WERI-Rb-1 (cell line): ENCODE results near the gene BAHD1.

Experiments
- DNase-seq: peaks from one replicate; pipeline ENCODE4 v3.0.0-alpha.2; 2020
- H3K27ac ChIP-seq: fragments of 250-450 bp; sonication (Bioruptor Pico); 2 replicates; pipeline ENCODE4 v1.5.1; 2020; ENCODE audit warnings: mild to moderate bottlenecking, moderate library complexity
- H3K27me3 ChIP-seq: fragments of 250-450 bp; sonication (Bioruptor Pico); 2 replicates; pipeline ENCODE4 v1.5.1; 2021; ENCODE audit warnings: mild to moderate bottlenecking, low read depth, moderate library complexity; ENCODE audit not compliant: insufficient read depth, severe bottlenecking
- H3K36me3 ChIP-seq: fragments of 250-450 bp; sonication (Bioruptor Pico); 2 replicates; pipeline ENCODE4 v1.5.1; 2020; ENCODE audit warnings: mild to moderate bottlenecking, moderate library complexity
- H3K4me3 ChIP-seq: 2 replicates; pipeline ENCODE4 v1.5.1; 2011; ENCODE audit warnings: low read depth, mild to moderate bottlenecking, control low read depth, low read length
- H3K9me3 ChIP-seq: fragments of 250-450 bp; sonication (Bioruptor Pico); 2 replicates; pipeline ENCODE4 v1.5.1; 2021; ENCODE audit warnings: mild to moderate bottlenecking, moderate library complexity; ENCODE audit not compliant: severe bottlenecking
- TF ChIP-seq, protein P1 (sequence below): IDR thresholded peaks from 2 replicates; pipeline ENCODE4 v1.5.1; 2011; ENCODE audit warnings: low read depth, mild to moderate bottlenecking, control low read depth, inconsistent platforms, low read length

Gene BAHD1

DNA sequence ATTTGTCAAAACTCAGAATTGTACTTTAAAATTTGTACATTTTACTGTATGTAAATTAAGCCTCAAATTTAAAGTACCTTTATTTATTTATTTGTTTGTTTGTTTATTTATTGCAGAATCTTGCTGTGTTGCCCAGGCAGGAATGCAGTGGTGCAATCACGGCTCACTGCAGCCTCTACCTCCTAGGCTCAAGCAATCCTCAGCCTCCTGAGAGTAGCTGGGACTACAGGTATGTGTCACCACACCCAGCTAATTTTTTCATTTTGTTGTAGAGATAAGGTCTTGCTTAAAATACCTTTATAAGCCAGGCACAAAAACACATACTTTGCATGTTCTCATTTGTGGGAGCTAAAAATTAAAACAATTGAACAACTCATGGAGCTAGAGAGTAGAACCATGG is 67.5 kb downstream of the BAHD1 start:
- DNase-seq, result no peak
- H3K4me3 ChIP-seq, result no peak overlapping the region
- TF ChIP-seq, protein P1, sequence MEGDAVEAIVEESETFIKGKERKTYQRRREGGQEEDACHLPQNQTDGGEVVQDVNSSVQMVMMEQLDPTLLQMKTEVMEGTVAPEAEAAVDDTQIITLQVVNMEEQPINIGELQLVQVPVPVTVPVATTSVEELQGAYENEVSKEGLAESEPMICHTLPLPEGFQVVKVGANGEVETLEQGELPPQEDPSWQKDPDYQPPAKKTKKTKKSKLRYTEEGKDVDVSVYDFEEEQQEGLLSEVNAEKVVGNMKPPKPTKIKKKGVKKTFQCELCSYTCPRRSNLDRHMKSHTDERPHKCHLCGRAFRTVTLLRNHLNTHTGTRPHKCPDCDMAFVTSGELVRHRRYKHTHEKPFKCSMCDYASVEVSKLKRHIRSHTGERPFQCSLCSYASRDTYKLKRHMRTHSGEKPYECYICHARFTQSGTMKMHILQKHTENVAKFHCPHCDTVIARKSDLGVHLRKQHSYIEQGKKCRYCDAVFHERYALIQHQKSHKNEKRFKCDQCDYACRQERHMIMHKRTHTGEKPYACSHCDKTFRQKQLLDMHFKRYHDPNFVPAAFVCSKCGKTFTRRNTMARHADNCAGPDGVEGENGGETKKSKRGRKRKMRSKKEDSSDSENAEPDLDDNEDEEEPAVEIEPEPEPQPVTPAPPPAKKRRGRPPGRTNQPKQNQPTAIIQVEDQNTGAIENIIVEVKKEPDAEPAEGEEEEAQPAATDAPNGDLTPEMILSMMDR, result no peak
- no peaks in the 10 kb centered on the region for H3K27me3 ChIP-seq
- H3K9me3 ChIP-seq, result no peaks in the 10 kb centered on the region
- no peak overlapping the region for H3K27ac ChIP-seq
- H3K36me3 ChIP-seq, result no peaks in the 10 kb centered on the region

DNA sequence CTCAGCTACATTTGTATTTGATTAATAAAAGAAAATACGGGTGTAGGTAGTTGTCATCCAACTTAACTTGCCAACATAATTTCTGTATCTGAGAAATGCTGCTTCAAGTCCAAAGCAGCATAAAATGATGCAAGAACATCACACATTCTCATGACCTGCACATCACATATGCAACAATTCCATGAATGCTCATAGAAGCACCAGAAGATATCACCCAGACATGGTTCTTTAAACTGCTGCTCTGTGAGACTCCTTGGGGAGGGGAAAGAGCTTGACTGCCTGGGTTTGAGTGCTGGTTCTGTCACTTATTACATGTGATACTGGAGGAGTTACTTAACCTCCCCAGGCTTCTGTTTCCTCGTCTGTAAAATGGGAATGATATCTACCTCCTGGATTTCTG is 69.4 kb downstream of the BAHD1 start:
- H3K4me3 ChIP-seq, result no peak overlapping the region

DNA sequence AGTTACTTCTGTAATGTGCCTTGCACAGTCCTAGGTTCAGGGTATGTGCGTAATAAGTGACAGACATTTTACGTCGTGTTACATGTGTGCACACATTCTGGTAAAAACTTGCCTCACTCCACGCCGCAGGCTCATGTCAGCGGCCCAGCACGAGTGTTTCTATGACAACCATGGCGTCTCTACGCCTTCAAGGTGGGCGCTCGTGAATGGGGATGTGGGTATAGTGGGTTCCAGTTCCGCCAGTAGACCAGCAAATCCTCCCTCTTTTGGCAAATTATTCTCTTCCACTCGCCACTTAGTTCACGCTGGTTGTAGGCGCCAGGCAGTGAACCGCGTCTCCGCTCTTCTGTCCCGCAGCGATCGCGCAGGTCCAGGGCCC is 70.3 kb downstream of the BAHD1 start:
- TF ChIP-seq, protein P1, result no peak
- no peak overlapping the region for H3K4me3 ChIP-seq
- no peak overlapping the region for H3K27ac ChIP-seq
- DNase-seq, result no peak
- H3K9me3 ChIP-seq, result no peaks in the 10 kb centered on the region
- H3K36me3 ChIP-seq, result no peaks in the 10 kb centered on the region
- H3K27me3 ChIP-seq, result no peaks in the 10 kb centered on the region

More for the DNA sequence above, 69.4 kb downstream of the BAHD1 start:
- no peak for DNase-seq
- Histone ChIP-seq H3K27me3 (no peaks in the 10 kb centered on the region), H3K36me3 (no peaks in the 10 kb centered on the region), H3K27ac (no peak overlapping the region), H3K9me3 (no peaks in the 10 kb centered on the region)
- TF ChIP-seq, protein P1, result no peak

DNA sequence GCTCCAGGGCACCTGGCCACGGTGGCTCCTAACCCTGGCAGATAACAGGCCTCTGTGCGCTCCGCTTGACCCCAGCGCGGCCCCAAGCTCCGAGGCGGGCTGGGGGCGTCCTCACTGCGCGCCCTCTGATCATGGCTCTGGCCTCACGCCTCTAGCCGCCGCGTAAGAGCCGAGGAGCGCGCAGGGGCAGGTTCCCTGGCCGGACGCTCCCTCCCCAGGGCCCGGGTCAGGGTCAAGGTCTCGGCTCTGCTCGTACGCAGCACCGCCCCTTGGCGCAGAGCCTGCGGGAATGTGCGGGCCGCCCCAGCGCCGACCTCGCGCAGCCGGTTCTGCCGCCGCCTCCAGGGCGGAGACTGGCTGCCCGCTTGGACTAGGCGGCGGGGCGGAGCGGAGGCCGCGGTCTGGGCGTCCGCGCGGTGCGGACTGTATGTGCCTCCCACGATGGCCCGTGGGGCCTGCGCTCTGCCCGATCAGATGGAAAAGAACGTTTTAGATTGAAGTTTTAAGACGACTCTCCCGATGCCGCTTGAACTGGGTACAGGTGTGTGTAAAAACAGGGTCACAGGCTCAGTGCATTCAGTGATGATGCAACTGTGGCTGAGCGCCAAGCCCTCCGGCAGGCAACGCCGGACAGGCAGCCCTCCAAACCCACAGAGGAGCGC is 70.8 kb downstream of the BAHD1 start:
- Histone ChIP-seq H3K4me3 (no peak overlapping the region), H3K27ac (no peak overlapping the region), H3K9me3 (no peaks in the 10 kb centered on the region), H3K36me3 (no peaks in the 10 kb centered on the region), H3K27me3 (no peaks in the 10 kb centered on the region)
- TF ChIP-seq, protein P1, result no peak
- no peak for DNase-seq

DNA sequence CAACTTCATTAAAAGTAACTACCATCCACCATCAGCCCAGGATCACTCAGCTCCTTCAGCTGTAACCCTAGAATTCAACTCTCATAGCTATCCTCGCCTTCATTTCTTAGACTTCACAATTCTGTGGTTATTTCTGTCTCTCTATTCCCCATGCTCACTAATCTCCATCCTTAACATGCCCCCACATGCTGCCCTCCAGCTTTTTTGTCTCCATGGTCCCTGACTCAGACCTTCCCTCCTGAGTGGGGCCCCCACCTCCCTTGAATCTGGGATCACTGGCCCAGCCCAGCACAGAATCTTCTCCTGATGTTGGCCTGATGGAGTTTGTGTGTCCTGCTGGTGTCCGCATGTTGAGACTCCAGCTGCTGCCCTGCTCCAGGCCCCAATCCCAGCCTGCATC is 71.7 kb downstream of the BAHD1 start:
- no peak overlapping the region for H3K27ac ChIP-seq
- TF ChIP-seq, protein P1, result no peak
- H3K27me3 ChIP-seq, result no peaks in the 10 kb centered on the region
- DNase-seq, result no peak
- no peaks in the 10 kb centered on the region for H3K9me3 ChIP-seq
- no peaks in the 10 kb centered on the region for H3K36me3 ChIP-seq
- no peak overlapping the region for H3K4me3 ChIP-seq

DNA sequence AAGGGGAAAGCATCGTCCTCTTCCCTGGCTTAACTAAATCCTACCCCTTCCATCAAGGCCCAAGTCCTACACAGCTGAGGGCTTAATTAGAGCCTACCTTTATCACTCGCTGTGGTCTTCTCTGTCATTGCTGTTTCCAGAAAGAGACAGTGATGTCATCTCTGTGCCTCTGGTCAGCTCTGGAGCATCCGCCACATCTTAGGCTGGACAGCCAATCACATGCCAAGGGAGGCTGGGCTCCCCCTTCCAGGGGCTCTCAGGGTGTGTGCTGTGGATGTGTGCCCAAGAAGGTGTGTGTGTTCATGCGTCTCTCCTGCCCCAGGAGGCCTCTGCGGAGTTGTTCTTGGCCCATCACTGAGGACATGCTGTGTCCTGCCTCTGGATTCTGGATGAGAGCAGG is 72.9 kb downstream of the BAHD1 start:
- H3K27ac ChIP-seq, result no peak overlapping the region
- no peaks in the 10 kb centered on the region for H3K36me3 ChIP-seq
- H3K9me3 ChIP-seq, result no peaks in the 10 kb centered on the region
- no peak overlapping the region for H3K4me3 ChIP-seq
- DNase-seq, result no peak
- no peaks in the 10 kb centered on the region for H3K27me3 ChIP-seq
- TF ChIP-seq, protein P1, result no peak
